K562 (cell line): ENCODE results near the gene DCUN1D1. TPM values are rescaled to one million over a fixed set of nuclear protein-coding genes. Genes with fewer than 3 reads are reported as not detected.

Source experiments
- ATAC-seq: fragments of 200-7000 bp; cut with Tn5 transposase; 3 replicates; pipeline ENCODE4 v1.9.1; 2020; ENCODE audit warnings: moderate library complexity
- BruUV-seq: library from RNA; stranded (reverse); fragments of 400-500 nt; replicated peaks from 2 replicates; lab custom pipeline; 2021; lab: Mats Ljungman, UMichigan
- CTCF ChIA-PET: fragments of 300-600 bp; formaldehyde crosslinking; extraction: SDS; loops from one replicate; lab custom pipeline; 2021; ENCODE audit warnings: low intra/inter-chr PET ratio; lab: Yijun Ruan, JAX
- POLR2A ChIA-PET: fragments of 300-600, 350-650 bp; sonication (Branson Sonifier 250); formaldehyde crosslinking; extraction: SDS; loops from one replicate; lab custom pipeline; 2021; ENCODE audit warnings: antibody characterized with exemption, inconsistent platforms; lab: Yijun Ruan, JAX
- DNase-seq, 4 experiments: peaks; one replicate each; pipeline versions ENCODE4 v3.0.0 to v3.0.0-alpha.2; 2011 to 2018; ENCODE audit warnings: low spot score in 3 of 4, mixed read lengths in 3 of 4; ENCODE audit errors: extremely low read depth in 1 of 4
- FAIRE-seq: peaks from 2 replicates; lab custom pipeline; 2011; peaks lifted over from hg19 to GRCh38; lab: Jason Lieb, UNC
- H2AFZ ChIP-seq: 2 replicates; pipeline ENCODE4 v1.6.0; 2011; ENCODE audit warnings: low read depth, low read length, control low read depth, inconsistent platforms
- H3K27ac ChIP-seq: fragments of 200-600 bp; 3 replicates; pipeline ENCODE4 v1.8.0; 2011; ENCODE audit warnings: low read depth, mild to moderate bottlenecking, control low read depth, inconsistent platforms, low read length, moderate library complexity, mixed read lengths; ENCODE audit errors: extremely low read depth
- H3K27me3 ChIP-seq, 2 experiments: fragments of 300-600 bp in 1 of 2; 2 replicates in 1 of 2; 3 replicates in 1 of 2; pipeline versions ENCODE4 v1.6.0 to v1.8.0; 2011; ENCODE audit warnings: inconsistent platforms in 2 of 2, low read length in 2 of 2, mild to moderate bottlenecking in 1 of 2, mixed read lengths in 1 of 2, moderate library complexity in 1 of 2; ENCODE audit not compliant: control insufficient read depth in 2 of 2, insufficient read depth in 2 of 2
- H3K36me3 ChIP-seq: fragments of 300-600 bp; 3 replicates; pipeline ENCODE4 v1.8.0; 2011; ENCODE audit warnings: mild to moderate bottlenecking, low read length, inconsistent platforms; ENCODE audit not compliant: control insufficient read depth, insufficient read depth
- H3K4me1 ChIP-seq, 2 experiments: fragments of 200-600 bp in 1 of 2; replicated peaks in 1 of 2; 2 replicates in 1 of 2; 3 replicates in 1 of 2; pipeline versions ENCODE4 v1.5.1 to v1.8.0; 2011; ENCODE audit warnings: inconsistent platforms in 2 of 2, low read length in 2 of 2, mild to moderate bottlenecking in 1 of 2, mixed read lengths in 1 of 2, moderate library complexity in 1 of 2; ENCODE audit not compliant: control insufficient read depth in 2 of 2, insufficient read depth in 2 of 2
- H3K4me2 ChIP-seq: 2 replicates; pipeline ENCODE4 v1.6.1; 2011; ENCODE audit warnings: low read length, control low read depth, inconsistent platforms, mixed read lengths; ENCODE audit not compliant: insufficient read depth
- H3K4me3 ChIP-seq: fragments of 200-600 bp; sonication (generic), shearing (Covaris generic); 2 replicates; pipeline ENCODE4 v1.5.1; 2016; ENCODE audit warnings: control low read depth, inconsistent platforms
- H3K79me2 ChIP-seq: fragments of 200-600 bp; 3 replicates; pipeline ENCODE4 v1.8.0; 2011; ENCODE audit warnings: low read length, inconsistent platforms; ENCODE audit not compliant: control insufficient read depth, insufficient read depth
- H3K9ac ChIP-seq, 2 experiments: 2 replicates each; pipeline versions ENCODE4 v1.6.0 to v1.6.1; 2011; ENCODE audit warnings: low read depth in 2 of 2, low read length in 2 of 2, control low read depth in 1 of 2, inconsistent platforms in 1 of 2, mild to moderate bottlenecking in 1 of 2, mixed read lengths in 1 of 2; ENCODE audit not compliant: insufficient read depth in 1 of 2
- H3K9me1 ChIP-seq: one replicate; pipeline ENCODE4 v1.6.0; 2011; ENCODE audit warnings: inconsistent platforms, mild to moderate bottlenecking, low read length, moderate library complexity; ENCODE audit not compliant: control insufficient read depth, insufficient read depth
- H3K9me3 ChIP-seq: replicated peaks from 2 replicates; pipeline ENCODE4 v1.5.1; 2011; ENCODE audit warnings: low read depth, low read length, inconsistent platforms; ENCODE audit not compliant: control insufficient read depth, insufficient read depth
- H4K20me1 ChIP-seq: replicated peaks from 2 replicates; pipeline ENCODE4 v1.6.1; 2011; ENCODE audit warnings: low read length, inconsistent platforms, mixed read lengths; ENCODE audit not compliant: control insufficient read depth, insufficient read depth
- CBFA2T2 ChIP-seq: fragments of 450-650 bp; conservative IDR thresholded peaks from 2 replicates; pipeline ENCODE4 v1.6.1; 2017; ENCODE audit warnings: mild to moderate bottlenecking
- CBX1 ChIP-seq: sonication (generic); IDR thresholded peaks from 2 replicates; pipeline ENCODE4 v1.6.1; 2016; ENCODE audit warnings: antibody characterized with exemption, low read depth, mild to moderate bottlenecking
- CREB1 ChIP-seq, 2 experiments: sonication (generic) in 1 of 2; formaldehyde crosslinking in 1 of 2; IDR thresholded peaks; 2 replicates each; pipeline versions ENCODE4 v1.6.1 to v1.8.0; 2012 to 2022; ENCODE audit warnings: inconsistent platforms in 1 of 2, mild to moderate bottlenecking in 1 of 2, missing genetic modification reagents in 1 of 2, moderate library complexity in 1 of 2
- DNMT1 ChIP-seq: fragments of 450-650 bp; IDR thresholded peaks from 2 replicates; pipeline ENCODE4 v1.6.1; 2016; ENCODE audit warnings: antibody characterized with exemption, mild to moderate bottlenecking
- HDAC1 ChIP-seq, 2 experiments: fragments of 450-650 bp; IDR thresholded peaks; 2 replicates each; pipeline ENCODE4 v1.6.1; 2016 to 2017; ENCODE audit warnings: inconsistent platforms in 1 of 2, mild to moderate bottlenecking in 1 of 2, moderate library complexity in 1 of 2
- HDAC6 ChIP-seq: IDR thresholded peaks from 2 replicates; pipeline ENCODE4 v1.6.1; 2012; ENCODE audit warnings: low read depth, mild to moderate bottlenecking, control low read depth, inconsistent platforms, low read length, moderate library complexity
- MEIS2 ChIP-seq: fragments of 450-650 bp; IDR thresholded peaks from 2 replicates; pipeline ENCODE4 v1.6.1; 2014; ENCODE audit warnings: mild to moderate bottlenecking; ENCODE audit not compliant: partially characterized antibody
- NRF1 ChIP-seq, 2 experiments: fragments of 450-650 bp; IDR thresholded peaks in 1 of 2; conservative IDR thresholded peaks in 1 of 2; 2 replicates each; pipeline ENCODE4 v1.6.1; 2014; ENCODE audit warnings: mild to moderate bottlenecking in 2 of 2
- PTBP1 ChIP-seq: fragments of 200-400 bp; formaldehyde crosslinking; IDR thresholded peaks from 2 replicates; pipeline ENCODE4 v1.6.1; 2017; ENCODE audit warnings: low read depth, low read length
- RBM15 ChIP-seq: fragments of 200-400 bp; formaldehyde crosslinking; IDR thresholded peaks from 2 replicates; pipeline ENCODE4 v1.6.1; 2018; ENCODE audit warnings: mild to moderate bottlenecking, low read length, moderate library complexity; ENCODE audit not compliant: insufficient read depth
- SMARCC2 ChIP-seq: fragments of 450-650 bp; IDR thresholded peaks from 2 replicates; pipeline ENCODE4 v1.6.1; 2017; ENCODE audit warnings: antibody characterized with exemption, moderate library complexity, mild to moderate bottlenecking, low read depth
- SMARCE1 ChIP-seq: fragments of 450-650 bp; IDR thresholded peaks from 2 replicates; pipeline ENCODE4 v1.7.1; 2016; ENCODE audit warnings: mild to moderate bottlenecking
- SRF ChIP-seq, 2 experiments: fragments of 250-450, 450-650 bp in 1 of 2; sonication (Bioruptor Pico) in 1 of 2; sonication (generic) in 1 of 2; formaldehyde crosslinking; IDR thresholded peaks; 2 replicates each; pipeline versions ENCODE4 v1.5.0 to v1.5.1; 2020 to 2022; ENCODE audit warnings: mild to moderate bottlenecking in 1 of 2, missing genetic modification reagents in 1 of 2
- STAG1 ChIP-seq: sonication (generic); formaldehyde crosslinking; IDR thresholded peaks from 2 replicates; pipeline ENCODE4 v1.5.0; 2020; ENCODE audit warnings: missing genetic modification reagents, borderline replicate concordance
- ZNF174 ChIP-seq: fragments of 250-450 bp; sonication (Bioruptor Pico); IDR thresholded peaks from 2 replicates; pipeline ENCODE4 v1.4.0; 2020; ENCODE audit warnings: mild to moderate bottlenecking
- ZNF316 ChIP-seq: fragments of 450-650 bp; IDR thresholded peaks from 2 replicates; pipeline ENCODE4 v1.6.1; 2016
- ZNF75A ChIP-seq: fragments of 450-650 bp; formaldehyde crosslinking; IDR thresholded peaks from 2 replicates; pipeline ENCODE4 v1.4.0; 2020; ENCODE audit warnings: mild to moderate bottlenecking
- WGBS: fragments of 100-300 bp; shearing (Covaris generic); methylation state at CpG from one replicate; pipeline ENCODE4 v1.1.6; 2016; ENCODE audit warnings: low coverage, mixed read lengths; ENCODE audit not compliant: insufficient coverage; ENCODE audit errors: missing lambda C conversion rate; 5-methylcytosine and 5-hydroxymethylcytosine counted together
- in situ Hi-C: fragments of 300-500 bp; cut with MboI; formaldehyde crosslinking; loops from 4 replicates; pipeline ENCODE4 v1.15.0; 2018; ENCODE audit warnings: inconsistent platforms, mixed read lengths
- intact Hi-C: fragments of 100-400 bp; cut with micrococcal nuclease; formaldehyde crosslinking; loops from 2 replicates; pipeline ENCODE4 v1.14.2; 2022
- polyA plus RNA-seq, 8 experiments: library from polyadenylated mRNA; depleted of rRNA in 4 of 8; stranded (reverse) in 5 of 8; unstranded in 3 of 8; fragments of >200 nt; fragmentation: Nextera tagmentation in 2 of 8; fragmentation: Illumina TruSeq in 1 of 8; extraction: Ambion mirVana in 2 of 8; extraction: Trizol in 1 of 8; gene quantifications; 2 replicates each; pipeline versions ENCODE4 v1.2.1 to v1.2.3, GENCODE V29; 2011 to 2014; ENCODE audit warnings: inconsistent platforms in 1 of 8, missing spikeins in 1 of 8
- total RNA-seq, 7 experiments: library from RNA; depleted of rRNA in 6 of 7; stranded (reverse); fragments of >200 nt in 6 of 7; fragmentation: Illumina TruSeq in 2 of 7; extraction: Trizol in 2 of 7; gene quantifications; 2 replicates each; pipeline versions ENCODE4 v1.2.1 to v1.2.3, GENCODE V29; 2011 to 2021; ENCODE audit warnings: low replicate concordance in 1 of 7
- TF ChIP-seq, protein P1 (sequence below): fragments of 250-450 bp; sonication (Bioruptor Pico); IDR thresholded peaks from 2 replicates; pipeline ENCODE4 v1.4.0; 2020; ENCODE audit warnings: mild to moderate bottlenecking, moderate library complexity
- TF ChIP-seq, protein P2 (sequence below): sonication (generic); formaldehyde crosslinking; IDR thresholded peaks from 2 replicates; pipeline ENCODE4 v1.8.1; 2023; ENCODE audit warnings: mild to moderate bottlenecking, missing genetic modification reagents
- TF ChIP-seq, protein P3 (sequence below): fragments of 250-450 bp; sonication (Bioruptor Pico); IDR thresholded peaks from 2 replicates; pipeline ENCODE4 v1.8.0; 2021; ENCODE audit warnings: mild to moderate bottlenecking, moderate library complexity

DCUN1D1 gene
- total and polyA plus RNA-seq, 9 of the 15 experiments (the other 6 are each of a cell fraction or from before 2014, with no cell fraction given): 11.4 to 46.8 (median 28.2) TPM

DNA sequence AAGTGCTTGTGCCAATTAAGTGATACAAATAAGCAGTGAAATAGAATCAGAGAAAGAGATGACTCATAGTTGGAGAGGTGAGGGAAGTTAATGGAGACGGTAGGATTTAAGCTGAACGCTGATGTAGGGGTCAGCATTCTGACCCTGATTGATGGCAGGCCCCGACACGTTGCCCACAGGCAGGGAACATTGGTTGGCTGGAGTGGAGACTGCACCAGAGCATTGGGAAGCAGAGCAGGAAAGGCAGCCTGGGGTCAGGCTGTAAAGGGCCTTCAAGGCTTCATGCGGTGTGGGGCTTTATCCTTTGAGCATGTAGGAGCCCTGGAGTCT lies 68.6 kb downstream of the DCUN1D1 start:
- H4K20me1 ChIP-seq: no peaks in the 10 kb centered on the region
- H3K36me3 ChIP-seq: peaks cover 42% of the 10 kb centered on the region
- ATAC-seq: peak; percentile 45
- ChIA-PET POLR2A (interaction anchor here (0.9 to 2.4 kb wide), 2 partner anchors 8 to 60 kb away, joined by 3 to 14 read pairs; no protein-coding TSS in a partner anchor), CTCF (no interaction called here)
- H3K27ac ChIP-seq: no peak overlapping the region; the same call in 2 of the 3 replicates
- H3K9ac ChIP-seq: peak overlapping the region in 1 of 2 experiments; percentile 65; a peak in 1 of 4 replicates
- H3K27me3 ChIP-seq: no peaks in the 10 kb centered on the region
- no peak overlapping the region for H2AFZ ChIP-seq
- no peak for DNase-seq
- no peaks in the 10 kb centered on the region for H3K9me1 ChIP-seq
- no peaks in the 10 kb centered on the region for H3K9me3 ChIP-seq
- intact Hi-C loops: loop anchor here (5.0 to 10.0 kb wide), 2 partner anchors 266 to 473 kb away; no protein-coding TSS in a partner anchor
- FAIRE-seq: no peak
- H3K4me2 ChIP-seq: no peak overlapping the region
- in situ Hi-C loops: no loop called here
- BruUV-seq: no TSS peak
- no peaks in the 10 kb centered on the region for H3K79me2 ChIP-seq
- no peak overlapping the region for H3K4me3 ChIP-seq
- WGBS: 23% methylated on average over 5 of the region's 5 CpGs
- H3K4me1 ChIP-seq: peaks cover 4 to 16% of the 10 kb centered on the region in 2 experiments
- TF ChIP-seq PTBP1: no peak
- TF ChIP-seq, protein P1, sequence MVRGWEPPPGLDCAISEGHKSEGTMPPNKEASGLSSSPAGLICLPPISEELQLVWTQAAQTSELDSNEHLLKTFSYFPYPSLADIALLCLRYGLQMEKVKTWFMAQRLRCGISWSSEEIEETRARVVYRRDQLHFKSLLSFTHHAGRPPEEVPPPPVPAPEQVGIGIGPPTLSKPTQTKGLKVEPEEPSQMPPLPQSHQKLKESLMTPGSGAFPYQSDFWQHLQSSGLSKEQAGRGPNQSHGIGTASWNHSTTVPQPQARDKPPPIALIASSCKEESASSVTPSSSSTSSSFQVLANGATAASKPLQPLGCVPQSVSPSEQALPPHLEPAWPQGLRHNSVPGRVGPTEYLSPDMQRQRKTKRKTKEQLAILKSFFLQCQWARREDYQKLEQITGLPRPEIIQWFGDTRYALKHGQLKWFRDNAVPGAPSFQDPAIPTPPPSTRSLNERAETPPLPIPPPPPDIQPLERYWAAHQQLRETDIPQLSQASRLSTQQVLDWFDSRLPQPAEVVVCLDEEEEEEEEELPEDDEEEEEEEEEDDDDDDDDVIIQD: no peak
- 0 out of 4 replicates have a peak, but pooled peaks of 1 of the 2 experiments have one; percentile 23 for TF ChIP-seq HDAC1 (IDR thresholded peaks at IDR 0.05)
- no peak for TF ChIP-seq SRF (CRISPR knock-in tag; IDR thresholded peaks at IDR 0.05)
- TF ChIP-seq STAG1 (CRISPR knock-in tag): no peak
- TF ChIP-seq NRF1 (conservative IDR thresholded peaks at IDR 0.05 in 1 of 2, IDR thresholded peaks at IDR 0.05 in 1 of 2): no peak
- no peak for TF ChIP-seq SMARCE1
- TF ChIP-seq MEIS2: peak; percentile 11
- no peak for TF ChIP-seq DNMT1
- no peak for TF ChIP-seq CREB1 (IDR thresholded peaks at IDR 0.05)
- TF ChIP-seq CREB1 (CRISPR knock-in tag; IDR thresholded peaks at IDR 0.05): no peak
- TF ChIP-seq, protein P2, sequence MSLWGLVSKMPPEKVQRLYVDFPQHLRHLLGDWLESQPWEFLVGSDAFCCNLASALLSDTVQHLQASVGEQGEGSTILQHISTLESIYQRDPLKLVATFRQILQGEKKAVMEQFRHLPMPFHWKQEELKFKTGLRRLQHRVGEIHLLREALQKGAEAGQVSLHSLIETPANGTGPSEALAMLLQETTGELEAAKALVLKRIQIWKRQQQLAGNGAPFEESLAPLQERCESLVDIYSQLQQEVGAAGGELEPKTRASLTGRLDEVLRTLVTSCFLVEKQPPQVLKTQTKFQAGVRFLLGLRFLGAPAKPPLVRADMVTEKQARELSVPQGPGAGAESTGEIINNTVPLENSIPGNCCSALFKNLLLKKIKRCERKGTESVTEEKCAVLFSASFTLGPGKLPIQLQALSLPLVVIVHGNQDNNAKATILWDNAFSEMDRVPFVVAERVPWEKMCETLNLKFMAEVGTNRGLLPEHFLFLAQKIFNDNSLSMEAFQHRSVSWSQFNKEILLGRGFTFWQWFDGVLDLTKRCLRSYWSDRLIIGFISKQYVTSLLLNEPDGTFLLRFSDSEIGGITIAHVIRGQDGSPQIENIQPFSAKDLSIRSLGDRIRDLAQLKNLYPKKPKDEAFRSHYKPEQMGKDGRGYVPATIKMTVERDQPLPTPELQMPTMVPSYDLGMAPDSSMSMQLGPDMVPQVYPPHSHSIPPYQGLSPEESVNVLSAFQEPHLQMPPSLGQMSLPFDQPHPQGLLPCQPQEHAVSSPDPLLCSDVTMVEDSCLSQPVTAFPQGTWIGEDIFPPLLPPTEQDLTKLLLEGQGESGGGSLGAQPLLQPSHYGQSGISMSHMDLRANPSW (CRISPR knock-in tag): no peak
- no peak for TF ChIP-seq ZNF174 (CRISPR knock-in tag)
- no peak for TF ChIP-seq CBX1
- TF ChIP-seq ZNF316: peak; percentile 31
- no peak for TF ChIP-seq RBM15
- TF ChIP-seq HDAC6: no peak
- no peak for TF ChIP-seq SMARCC2
- no peak for TF ChIP-seq CBFA2T2
- TF ChIP-seq, protein P3, sequence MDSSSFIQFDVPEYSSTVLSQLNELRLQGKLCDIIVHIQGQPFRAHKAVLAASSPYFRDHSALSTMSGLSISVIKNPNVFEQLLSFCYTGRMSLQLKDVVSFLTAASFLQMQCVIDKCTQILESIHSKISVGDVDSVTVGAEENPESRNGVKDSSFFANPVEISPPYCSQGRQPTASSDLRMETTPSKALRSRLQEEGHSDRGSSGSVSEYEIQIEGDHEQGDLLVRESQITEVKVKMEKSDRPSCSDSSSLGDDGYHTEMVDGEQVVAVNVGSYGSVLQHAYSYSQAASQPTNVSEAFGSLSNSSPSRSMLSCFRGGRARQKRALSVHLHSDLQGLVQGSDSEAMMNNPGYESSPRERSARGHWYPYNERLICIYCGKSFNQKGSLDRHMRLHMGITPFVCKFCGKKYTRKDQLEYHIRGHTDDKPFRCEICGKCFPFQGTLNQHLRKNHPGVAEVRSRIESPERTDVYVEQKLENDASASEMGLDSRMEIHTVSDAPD (CRISPR knock-in tag): no peak
- TF ChIP-seq ZNF75A (CRISPR knock-in tag): no peak
